ENCODE results near the gene NGEF.

DNA sequence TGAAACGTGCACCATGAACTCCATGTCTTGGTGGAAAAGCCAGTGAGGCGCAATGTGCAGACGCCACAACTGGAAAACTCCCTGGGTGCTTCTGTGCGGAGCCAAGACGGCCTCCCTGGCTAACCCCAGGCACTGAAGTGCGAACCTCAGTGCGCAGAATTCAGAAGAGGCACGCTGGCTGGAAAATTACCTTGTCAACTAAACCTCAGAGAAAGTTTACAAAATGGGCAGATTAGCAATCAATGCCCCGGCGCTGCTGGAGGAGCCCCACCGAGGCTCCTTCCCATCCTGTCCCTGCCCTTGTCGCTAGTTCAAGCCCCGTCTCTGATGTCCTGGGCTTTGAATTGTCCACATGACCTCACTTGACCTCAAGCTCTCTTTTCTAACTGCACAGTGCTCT lies 120.8 kb downstream of the NGEF start:
- TF ChIP-seq, protein P1, sequence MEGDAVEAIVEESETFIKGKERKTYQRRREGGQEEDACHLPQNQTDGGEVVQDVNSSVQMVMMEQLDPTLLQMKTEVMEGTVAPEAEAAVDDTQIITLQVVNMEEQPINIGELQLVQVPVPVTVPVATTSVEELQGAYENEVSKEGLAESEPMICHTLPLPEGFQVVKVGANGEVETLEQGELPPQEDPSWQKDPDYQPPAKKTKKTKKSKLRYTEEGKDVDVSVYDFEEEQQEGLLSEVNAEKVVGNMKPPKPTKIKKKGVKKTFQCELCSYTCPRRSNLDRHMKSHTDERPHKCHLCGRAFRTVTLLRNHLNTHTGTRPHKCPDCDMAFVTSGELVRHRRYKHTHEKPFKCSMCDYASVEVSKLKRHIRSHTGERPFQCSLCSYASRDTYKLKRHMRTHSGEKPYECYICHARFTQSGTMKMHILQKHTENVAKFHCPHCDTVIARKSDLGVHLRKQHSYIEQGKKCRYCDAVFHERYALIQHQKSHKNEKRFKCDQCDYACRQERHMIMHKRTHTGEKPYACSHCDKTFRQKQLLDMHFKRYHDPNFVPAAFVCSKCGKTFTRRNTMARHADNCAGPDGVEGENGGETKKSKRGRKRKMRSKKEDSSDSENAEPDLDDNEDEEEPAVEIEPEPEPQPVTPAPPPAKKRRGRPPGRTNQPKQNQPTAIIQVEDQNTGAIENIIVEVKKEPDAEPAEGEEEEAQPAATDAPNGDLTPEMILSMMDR (IDR thresholded peaks at IDR 0.05), result no peak
- no peak for TF ChIP-seq ZFX (IDR thresholded peaks at IDR 0.05; ENCODE audit: borderline replicate concordance)

Data from 22Rv1 (cell line).